NOMO-1 (cell line): ENCODE data around the gene SULT4A1.
"Not testable (repeated sequence)": the region's sequence is repeated elsewhere in the genome, so short reads cannot be mapped to it uniquely, and the experiment has no call there.

Experiments used
- DNase-seq, 2 experiments: peaks; one replicate each; lab custom pipeline; 2025; ENCODE audit not compliant: unreplicated experiment in 2 of 2; lab: John Stamatoyannopoulos, UW

The SULT4A1 gene

DNA sequence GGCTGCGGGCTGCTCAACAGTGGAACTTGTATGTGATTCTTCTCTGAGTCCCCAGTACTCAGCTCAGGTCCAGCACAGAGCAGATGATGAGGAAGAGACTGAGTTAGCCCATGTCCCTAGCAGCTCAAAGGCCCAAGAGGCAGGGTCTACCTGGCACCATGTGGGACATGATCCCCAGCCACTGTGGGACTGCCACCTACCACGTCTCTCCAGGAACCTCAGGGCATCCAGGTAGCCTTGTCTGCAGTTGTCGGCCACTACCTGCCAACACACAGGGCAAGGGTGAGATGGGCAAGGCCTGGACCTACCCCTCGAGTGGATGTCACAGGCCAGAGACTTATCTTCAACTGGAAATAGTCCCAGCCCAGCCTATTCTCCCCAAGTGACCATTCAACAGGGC lies 25.1 kb upstream of the SULT4A1 start:
- DNase-seq = no peak

DNA sequence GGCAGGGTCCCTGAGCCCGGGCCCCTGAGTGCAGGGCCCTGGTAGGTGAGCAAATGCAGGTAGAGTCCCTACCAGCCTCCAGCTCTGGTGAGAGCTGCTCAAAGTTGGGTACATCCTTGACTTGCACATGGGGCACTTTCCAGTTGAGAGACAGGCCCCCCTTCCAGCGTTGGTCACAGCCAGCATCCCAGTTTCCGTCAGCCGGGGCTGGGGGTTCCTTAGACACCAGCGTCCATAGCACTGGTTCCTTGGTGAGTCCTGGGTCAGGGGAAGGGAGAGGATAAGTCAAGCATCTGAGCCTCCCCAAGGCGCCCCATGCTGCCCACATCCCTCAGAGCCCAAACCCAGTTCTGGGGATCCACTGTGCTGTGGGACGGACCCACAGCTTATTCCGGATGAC lies 23.9 kb upstream of the SULT4A1 start:
- DNase-seq = no peak

DNA sequence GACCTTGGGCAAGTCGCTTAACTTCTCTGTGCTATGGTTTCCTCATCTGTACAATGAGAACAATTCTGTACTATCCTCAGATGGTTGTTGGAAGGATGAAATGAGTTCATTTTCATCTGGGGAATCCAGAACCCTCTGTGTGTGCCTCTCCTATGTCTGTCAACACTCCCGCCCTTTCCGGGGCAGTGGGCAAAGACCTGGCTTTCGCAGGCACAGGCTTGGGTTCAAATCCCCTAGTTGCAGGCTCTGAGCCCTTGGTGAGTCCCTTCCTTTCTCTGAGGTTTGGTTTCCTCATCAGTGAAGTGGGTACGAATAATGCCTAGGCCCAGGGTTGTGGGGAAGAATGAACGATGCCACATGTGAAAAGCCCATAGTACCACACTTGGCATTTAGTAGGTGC lies 23.5 kb upstream of the SULT4A1 start:
- DNase-seq = no peak

DNA sequence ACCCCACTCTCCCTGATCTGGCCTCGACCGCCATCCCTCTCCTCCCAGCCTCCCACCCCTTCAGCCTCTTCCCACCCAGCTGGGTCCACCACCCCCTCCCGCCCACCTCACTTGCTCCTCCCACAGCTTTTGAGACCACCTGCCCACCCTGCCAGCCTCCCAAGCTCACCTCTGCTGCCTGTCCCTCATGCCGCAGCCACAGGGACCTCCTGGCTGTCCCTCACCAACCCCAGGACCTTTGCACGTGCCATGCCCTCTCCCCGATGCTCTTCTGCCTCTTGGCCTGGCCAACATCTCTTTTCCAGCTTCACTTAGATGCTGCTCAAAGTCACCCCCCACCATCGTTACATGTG lies 23.0 kb upstream of the SULT4A1 start:
- no peak for DNase-seq

DNA sequence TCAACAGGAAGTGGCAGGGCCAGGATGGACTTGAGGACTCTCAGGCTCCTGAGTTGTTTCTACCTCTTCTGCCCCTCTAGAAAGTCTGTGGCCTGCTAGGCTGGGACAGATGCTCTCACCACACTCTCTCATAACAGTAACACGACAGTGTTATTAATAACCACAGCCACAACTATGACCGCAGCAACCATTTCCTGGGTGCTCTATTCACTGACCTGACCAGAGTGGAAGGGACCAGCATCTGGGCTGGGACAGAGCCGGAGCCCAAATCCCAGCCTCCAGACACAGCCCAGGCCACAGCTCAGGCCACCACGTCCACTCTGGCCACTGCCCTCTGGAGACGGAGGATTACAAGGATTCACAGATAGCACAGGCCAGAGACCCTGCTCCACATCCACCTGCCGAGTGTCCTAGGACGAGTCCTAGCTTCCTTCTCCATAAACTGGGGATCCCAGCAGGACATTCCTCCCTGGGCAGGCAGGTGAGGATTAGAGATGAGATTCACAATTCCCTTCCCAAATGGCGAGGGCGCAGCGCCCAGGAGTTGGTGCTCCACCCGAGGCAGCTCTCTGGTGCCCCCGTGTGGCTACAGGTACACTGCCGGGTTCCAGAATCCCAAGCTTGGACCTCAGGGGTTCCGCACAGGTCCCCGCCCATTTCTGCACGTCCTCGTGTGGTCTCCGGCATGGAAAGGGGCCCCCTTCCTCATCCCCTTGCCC lies 22.4 kb upstream of the SULT4A1 start:
- peak in 1 of 2 experiments; percentile 18 for DNase-seq

DNA sequence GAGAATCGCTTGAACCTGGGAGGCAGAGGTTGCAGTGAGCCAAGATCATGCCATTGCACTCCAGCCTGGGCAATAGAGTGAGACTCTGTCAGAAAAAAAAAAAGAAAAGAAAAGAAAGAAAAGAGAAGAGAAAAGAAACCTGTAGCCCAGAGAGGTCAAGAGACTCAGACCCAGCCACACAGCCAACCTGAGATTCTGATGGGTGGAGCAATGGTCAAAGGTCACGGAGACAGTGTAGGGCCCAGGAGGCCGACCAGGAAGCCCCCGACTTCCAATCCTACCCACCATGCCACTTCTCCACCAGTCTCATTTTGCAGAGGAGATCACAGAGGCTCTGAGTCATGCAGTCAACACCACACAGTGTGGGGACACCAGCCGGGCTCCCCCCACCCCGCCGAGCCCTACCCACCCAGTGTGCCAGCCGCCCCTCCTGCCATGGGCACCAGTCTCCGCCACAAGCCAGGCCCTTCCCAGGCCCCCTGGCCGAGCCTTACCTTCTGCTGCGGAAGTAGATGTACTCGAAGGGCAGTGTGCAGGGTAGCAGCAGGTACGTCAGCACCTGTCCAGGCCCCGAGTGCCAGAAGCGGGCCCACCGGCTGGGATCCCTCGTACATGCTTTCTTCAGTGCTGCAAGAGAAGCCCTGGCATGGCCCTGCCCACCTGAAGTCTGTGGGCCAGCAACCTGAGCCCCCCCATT lies 21.6 kb upstream of the SULT4A1 start:
- no peak for DNase-seq

DNA sequence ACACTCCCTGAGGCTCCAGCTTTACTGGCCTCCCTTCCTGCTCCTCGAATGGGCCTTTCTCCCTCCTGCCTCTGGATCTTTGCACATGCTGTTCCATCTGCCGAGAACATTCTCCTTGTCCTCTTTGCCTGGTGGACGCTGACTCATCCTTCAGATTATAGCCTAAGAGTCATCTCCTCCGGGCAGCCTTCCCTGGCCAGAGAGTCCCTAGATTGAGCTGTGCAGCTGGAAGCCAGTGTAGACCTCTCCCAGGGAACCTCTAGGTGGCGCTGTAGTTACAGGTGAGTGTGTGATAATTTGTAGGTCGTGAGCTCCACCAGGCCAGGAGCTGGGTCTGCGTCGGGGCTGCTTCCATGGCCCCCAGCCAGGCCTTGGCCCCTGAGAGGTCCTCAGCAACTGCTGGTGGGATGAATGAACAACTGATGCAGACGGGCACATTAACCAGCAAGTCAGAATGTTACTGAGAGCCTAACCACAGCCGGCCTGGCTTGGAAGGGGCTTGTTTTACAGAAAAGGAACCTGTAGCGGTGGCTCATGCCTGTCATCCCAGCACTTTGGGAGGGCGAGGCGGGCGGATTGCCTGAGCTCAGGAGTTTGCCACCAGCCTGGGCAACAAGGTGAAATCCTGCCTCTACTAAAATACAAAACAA lies 20.8 kb upstream of the SULT4A1 start:
- peak; percentile 58 to 66 for DNase-seq

DNA sequence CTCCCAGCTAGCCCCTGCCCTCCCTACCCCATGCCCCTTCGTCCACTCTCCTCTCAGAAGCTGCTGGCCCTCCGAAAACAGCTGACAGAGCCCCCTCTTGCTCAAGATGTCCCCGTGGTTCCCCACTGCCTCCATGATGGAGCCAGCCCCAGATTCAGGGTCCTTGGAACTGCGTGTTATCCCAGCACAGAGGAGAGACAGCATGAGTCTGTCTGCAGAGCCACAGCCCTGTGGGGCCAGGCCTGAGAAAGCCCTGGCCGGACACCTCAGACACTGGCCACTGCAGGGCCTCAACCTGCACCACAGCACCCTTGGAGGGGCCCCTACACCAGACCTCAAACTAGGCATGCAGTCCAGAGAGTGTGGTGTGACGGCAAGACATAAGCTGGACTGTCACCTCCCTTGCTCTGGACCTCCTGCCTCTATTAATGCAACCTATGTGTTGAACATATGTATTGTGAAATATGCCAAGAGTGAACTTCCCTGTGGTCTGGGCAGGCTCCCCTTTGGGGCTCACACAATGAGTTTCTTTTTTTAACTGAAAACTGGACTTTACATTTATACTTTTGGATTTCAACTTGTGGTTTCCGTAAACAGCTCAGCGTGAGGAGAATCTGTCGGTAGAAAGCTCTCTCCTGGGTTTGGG lies 19.9 kb upstream of the SULT4A1 start:
- DNase-seq = no peak

DNA sequence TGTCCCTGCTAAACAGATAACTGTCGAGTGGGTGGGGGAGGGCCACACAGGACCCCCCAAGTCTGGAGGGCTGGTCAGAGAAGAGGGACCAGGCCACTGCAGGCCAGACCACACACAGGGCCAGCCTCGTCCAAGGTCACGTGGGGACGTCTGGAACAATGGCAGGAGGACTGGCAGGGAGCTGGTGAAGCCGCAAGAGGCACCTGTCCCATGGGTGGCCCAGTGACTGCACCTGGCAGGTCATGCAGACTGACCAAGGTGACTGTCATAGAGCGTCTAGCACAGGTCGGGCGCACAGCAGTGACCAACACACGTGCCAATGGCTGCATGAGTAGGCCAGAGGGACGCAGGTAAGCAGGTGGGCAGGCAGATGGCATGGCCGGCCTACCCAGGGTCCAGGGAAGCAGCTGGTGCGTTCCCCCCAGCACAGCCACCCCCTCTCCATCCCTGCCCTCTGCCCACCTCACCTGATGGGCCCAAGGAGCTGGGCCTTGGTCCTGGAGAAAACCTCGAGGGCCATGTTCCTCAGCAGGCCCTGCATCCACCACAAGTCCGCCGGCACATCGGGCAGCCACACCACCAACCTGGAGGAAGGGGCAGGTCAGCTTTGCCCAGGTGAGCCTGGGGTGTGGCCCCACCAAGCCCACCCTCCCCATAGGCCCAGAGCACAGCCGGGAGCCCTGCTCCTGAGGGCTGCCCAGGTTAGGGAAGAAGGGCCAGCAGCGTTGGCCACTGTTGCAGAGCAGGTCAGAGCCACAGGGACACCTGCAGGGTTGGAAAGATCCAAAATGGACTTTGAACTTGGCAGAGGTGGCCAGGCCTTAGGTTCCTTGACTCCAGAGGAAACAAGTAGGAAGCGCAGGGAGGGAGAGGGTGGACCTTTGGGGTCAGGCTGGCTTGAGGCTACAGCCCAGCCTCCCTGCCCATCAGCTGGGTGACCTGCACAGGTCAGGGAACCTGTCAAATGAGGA lies 19.1 kb upstream of the SULT4A1 start:
- no peak for DNase-seq

DNA sequence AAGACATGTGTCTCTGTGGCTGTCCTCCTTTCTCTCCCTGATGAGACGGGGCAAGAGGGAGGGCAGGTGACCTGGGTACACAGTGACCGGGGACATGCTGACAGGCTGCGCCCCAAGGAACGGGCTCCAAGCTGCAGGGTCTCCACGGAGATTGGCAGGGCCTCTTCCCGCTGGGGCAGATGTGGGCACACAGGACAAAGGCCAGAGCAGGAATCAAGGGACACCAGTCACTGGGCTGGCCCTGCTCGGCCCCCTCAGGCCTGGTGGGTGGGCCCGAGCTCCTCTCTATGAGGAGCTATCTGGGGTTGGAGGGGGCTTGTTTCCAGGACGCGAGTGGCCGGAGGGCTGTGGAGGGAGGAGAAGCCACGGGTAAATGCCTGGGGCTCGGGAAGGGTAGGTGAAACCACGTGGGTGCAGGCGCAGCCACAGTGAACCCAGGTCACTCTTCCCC lies 18.3 kb upstream of the SULT4A1 start:
- no peak for DNase-seq

DNA sequence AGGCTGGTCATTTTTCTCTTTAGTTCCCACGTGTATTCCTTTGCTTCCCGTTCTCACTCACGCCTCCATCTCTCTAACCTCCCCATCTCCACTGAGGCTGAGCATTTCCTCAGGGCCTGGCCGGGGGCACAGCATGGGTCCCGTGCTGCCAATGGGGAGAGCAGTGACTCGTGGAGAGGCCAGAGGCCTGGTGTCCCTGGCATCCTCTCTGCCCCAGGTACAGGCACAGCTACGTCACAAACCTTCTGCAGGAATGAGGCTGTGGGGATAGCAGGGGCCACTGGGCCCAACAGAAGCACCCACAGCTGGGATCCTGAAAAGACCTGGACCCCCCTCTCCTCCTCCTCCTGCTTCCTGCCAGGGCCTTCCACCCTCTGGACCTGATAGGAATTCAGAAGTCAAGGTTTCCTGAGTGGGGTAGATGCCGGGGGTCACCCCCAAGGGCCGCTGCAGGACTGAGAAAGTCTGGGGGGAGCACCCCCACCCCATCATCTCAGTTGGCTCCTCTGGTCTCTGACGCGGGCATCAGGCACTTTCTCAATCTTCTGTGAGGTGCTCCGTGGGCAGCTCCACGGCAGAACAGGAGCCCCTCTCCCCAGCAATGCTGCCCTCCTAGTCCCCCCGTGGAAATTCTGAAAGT lies 17.7 kb upstream of the SULT4A1 start:
- DNase-seq = no peak

DNA sequence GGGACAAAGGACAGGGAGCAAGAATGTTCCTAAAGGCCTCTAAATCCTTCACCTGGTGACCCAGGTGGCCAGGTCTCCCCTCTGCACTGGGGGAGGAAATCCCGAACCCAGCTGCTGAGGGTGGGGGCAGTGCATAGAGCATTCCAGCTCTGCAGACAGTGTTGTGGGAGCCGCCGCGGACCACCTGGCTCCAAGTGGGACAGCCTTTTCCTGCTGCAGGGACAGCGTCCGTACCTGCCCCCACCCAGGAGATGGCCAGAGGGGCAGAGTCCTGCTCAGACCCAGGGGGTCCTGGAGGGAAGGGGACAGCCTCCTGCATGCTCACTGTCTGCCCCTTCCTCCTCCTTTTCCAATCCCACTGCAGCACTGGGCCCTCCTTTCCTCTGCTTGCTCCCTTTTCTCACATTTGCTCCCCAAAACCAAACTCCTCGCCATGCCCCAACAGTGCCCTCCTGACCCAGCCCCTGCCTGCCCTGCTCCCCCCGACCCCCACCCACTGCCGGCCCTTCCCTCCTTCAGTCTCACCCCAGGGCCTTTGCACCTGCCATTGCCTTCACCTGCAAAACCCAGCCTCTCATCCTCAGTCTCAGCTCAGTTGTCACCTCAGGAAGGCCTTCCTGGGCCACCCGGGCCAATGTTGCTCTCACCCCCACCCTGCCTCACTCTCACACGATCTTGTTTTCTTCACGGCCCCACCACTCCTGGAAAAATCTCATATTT lies 16.7 kb upstream of the SULT4A1 start:
- no peak for DNase-seq

DNA sequence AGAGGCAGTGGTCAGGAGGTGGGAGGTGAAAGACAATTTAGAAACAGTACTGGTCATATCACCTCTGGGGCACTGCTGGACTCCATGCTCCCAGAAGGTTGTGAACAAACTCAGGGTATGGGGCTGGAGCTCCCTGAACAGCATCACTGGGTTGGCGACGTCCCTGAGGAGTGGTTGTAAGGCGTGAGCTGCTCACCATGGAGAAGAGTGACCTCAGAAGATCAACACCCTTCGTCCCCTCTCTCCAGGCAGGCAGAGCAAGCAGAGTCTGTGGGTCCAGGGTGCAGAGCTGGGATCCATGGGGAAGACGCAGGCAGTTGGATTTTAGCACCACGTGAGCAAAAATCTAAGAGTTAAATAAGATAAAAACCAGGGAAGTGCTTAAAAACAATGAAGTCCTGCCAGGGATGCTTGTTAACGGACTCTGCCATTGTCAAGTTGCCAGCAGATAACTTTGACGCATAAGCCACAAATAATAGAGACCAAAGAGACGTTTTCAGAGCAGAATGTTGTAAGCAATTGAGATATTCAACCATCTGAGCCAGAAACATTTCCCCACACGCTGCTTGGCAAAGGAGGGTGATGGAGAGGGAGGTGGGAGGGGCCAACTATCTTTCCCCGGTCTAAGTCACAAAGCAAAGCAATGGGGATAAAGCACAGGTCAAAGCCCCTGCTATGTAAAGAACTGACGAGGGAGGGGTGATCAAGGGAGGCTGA lies 15.9 kb upstream of the SULT4A1 start:
- DNase-seq = no peak

DNA sequence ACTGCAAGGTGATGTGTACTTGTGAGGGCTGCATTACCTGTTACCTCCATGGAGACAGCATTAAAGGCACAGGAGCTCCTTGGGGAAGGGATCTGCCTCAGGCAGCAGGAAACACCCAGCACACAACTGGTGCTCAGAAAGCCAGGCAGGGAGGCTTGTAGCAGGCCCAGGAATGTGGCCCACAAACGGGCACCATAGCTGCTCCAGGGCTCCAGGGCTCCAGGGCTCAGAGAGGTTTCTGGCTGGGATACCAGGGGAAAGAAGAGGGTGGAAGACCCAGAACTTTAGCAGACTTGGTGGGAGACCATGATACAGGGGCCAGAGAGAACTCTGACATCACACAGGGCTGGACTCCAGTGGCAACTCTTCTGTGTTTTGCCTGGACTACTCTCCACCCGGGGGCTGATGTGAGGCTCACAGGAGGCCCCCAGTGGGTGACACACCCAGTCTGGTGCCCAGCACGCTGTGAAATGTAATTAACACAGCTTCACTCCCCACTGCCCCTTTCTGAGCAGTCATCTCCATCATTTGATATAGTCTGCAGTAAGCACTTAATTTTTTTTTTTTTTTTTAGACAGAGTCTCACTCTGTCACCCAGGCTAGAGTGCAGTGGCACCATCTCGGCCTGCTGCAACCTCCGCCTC lies 14.7 kb upstream of the SULT4A1 start:
- DNase-seq = no peak

DNA sequence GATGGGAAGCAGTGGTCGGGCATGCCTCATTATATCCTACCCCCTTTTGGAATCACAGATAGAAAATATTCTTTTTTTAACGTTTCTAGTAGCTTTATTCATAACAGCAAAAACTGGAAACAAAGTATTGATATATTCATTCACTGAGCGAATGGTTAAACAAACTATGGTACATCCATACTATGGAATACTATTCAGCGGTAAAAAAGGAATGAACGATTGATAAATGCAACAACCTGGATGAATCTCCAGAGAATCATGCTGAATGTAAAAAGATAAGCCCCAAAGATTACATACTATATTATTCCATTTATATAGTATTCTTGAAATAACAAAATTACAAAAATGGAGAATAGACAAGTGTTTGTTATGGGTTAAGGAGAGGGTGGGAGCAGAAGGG lies 7.5 kb upstream of the SULT4A1 start:
- no peak for DNase-seq

DNA sequence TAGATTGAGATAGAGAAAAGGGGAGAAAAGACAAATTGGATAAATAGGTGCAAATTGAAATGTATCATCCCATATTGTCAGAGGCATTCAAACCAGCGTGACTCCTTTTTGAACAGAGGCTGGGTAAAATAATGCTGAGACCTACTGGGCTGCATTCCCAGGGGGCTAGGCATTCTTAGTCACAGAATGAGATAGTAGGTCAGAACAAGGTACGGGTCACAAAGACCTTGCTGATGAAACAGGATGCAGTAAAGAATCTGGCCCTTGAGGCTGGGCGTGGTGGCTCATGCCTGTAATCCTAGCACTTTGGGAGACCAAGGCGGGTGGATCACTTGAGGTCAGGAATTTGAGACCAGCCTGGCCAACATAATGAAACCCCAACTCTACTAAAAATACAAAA lies 6.7 kb upstream of the SULT4A1 start:
- DNase-seq = not testable (repeated sequence)

DNA sequence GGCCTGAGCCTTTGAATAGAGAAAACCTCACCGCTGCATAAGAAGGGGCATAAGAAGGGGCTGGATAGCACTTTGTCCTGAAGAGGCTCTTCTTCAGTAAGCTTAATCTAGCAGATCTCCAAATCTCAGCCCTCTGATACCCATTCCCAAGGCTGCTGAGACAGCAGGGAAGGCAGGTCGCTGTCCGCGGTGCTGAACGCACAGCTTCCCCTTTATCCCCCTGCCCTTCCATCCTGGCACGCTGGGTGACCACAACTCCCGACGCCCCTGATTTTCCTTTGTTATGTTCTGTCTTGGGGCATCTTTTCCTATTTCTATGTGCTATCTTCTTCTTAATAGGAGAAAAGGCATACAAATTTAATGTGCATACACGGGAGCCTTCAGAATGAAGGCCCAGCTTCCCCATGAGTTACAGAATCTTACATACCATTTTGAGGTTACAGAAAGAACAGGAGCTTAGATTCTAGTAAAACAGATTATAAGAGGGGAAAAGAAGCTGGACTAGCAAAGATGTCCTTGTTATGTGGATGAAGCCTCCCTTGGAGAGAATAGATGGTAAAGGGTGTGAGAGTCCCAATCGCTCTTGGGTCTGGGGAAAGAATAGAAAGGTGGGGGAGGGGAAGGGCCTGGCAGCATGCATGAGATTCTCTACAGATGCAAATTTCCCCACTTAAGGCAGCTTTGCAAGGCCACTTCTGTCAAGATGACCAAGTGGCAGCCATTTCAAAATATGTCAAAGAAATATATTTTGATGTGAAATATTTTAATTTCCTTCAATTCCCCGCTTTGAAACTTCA lies 5.7 kb upstream of the SULT4A1 start:
- peak in 1 of 2 experiments; percentile 34 for DNase-seq

DNA sequence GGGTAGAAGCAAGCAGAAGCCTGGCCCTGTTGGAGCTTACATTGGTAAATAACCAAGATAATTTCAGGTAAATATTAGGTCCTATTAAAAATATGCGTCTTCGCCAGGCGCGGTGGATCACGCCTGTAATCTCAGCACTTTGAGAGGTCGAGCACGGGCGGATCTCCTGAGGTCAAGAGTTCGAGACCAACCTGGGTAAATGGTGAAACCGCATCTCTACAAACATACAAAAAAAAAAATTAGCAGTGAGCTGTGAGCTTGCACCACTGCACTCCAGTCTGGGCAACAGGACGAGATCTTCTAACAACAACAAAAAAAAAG lies 529 bp upstream of the SULT4A1 start:
- no peak for DNase-seq
